HAP-1 (cell line): ENCODE results near the gene SPON1.

ENCODE experiments used
- DNase-seq, 2 experiments: peaks; one replicate each; pipeline ENCODE4 v3.0.0-alpha.2; 2016 to 2020; ENCODE audit warnings: low spot score in 2 of 2
- H3K27me3 ChIP-seq: fragments of 250-450 bp; sonication (Bioruptor Pico); 2 replicates; pipeline ENCODE4 v1.5.1; 2020; ENCODE audit warnings: low read depth, mild to moderate bottlenecking, moderate library complexity
- H3K36me3 ChIP-seq: fragments of 250-450 bp; sonication (Bioruptor Pico); replicated peaks from 2 replicates; pipeline ENCODE4 v1.5.1; 2020; ENCODE audit warnings: mild to moderate bottlenecking
- H3K4me1 ChIP-seq: fragments of 250-450 bp; sonication (Bioruptor Pico); 2 replicates; pipeline ENCODE4 v1.5.1; 2020; ENCODE audit warnings: mild to moderate bottlenecking
- H3K4me3 ChIP-seq: fragments of 250-450 bp; sonication (Bioruptor Pico); 2 replicates; pipeline ENCODE4 v1.5.1; 2020; ENCODE audit warnings: mild to moderate bottlenecking, moderate library complexity
- H3K9me3 ChIP-seq: fragments of 250-450 bp; sonication (Bioruptor Pico); 2 replicates; pipeline ENCODE4 v1.5.1; 2020; ENCODE audit warnings: mild to moderate bottlenecking, moderate library complexity
- in situ Hi-C: fragments of 300-500 bp; cut with MboI; formaldehyde crosslinking; loops from 3 replicates; pipeline ENCODE4 v1.14.3; 2020; ENCODE audit warnings: low sequenced_read_pairs, inconsistent platforms, mixed read lengths

Gene SPON1

GRCh38 chr11:14102766-14103165 is 140.2 kb downstream of the SPON1 start:
- no peak for DNase-seq
- H3K9me3 ChIP-seq = no peaks in the 10 kb centered on the region
- in situ Hi-C loops = no loop called here
- H3K4me1 ChIP-seq = no peaks in the 10 kb centered on the region
- no peaks in the 10 kb centered on the region for H3K36me3 ChIP-seq
- no peaks in the 10 kb centered on the region; the same call in 1 of the 2 replicates for H3K27me3 ChIP-seq
- no peak overlapping the region for H3K4me3 ChIP-seq

- in situ Hi-C loops = no loop called here
- Histone ChIP-seq H3K4me3 (no peak overlapping the region), H3K4me1 (no peaks in the 10 kb centered on the region), H3K36me3 (no peaks in the 10 kb centered on the region), H3K9me3 (no peaks in the 10 kb centered on the region), H3K27me3 (peaks cover 3% of the 10 kb centered on the region; the same call in 1 of the 2 replicates)
- no peak for DNase-seq
Observed at GRCh38 chr11:14105446-14105845, 142.9 kb downstream of the SPON1 start.

GRCh38 chr11:14106303-14107049 is 144.0 kb downstream of the SPON1 start:
- in situ Hi-C loops = no loop called here
- H3K36me3 ChIP-seq = no peaks in the 10 kb centered on the region
- no peaks in the 10 kb centered on the region for H3K9me3 ChIP-seq
- H3K4me1 ChIP-seq = no peaks in the 10 kb centered on the region
- H3K4me3 ChIP-seq = no peak overlapping the region
- peaks cover 3% of the 10 kb centered on the region; the same call in 1 of the 2 replicates for H3K27me3 ChIP-seq
- DNase-seq = no peak

GRCh38 chr11:14107050-14107430 is 144.5 kb downstream of the SPON1 start:
- in situ Hi-C loops = no loop called here

GRCh38 chr11:14109742-14110141 is 147.2 kb downstream of the SPON1 start:
- 0 out of 2 replicates have a peak, but pooled peaks cover 5% of the 10 kb centered on the region for H3K27me3 ChIP-seq
- no peaks in the 10 kb centered on the region for H3K9me3 ChIP-seq
- DNase-seq = no peak
- H3K4me1 ChIP-seq = no peaks in the 10 kb centered on the region
- H3K4me3 ChIP-seq = no peak overlapping the region
- H3K36me3 ChIP-seq = no peaks in the 10 kb centered on the region
- in situ Hi-C loops = no loop called here

More at GRCh38 chr11:14107050-14107430, 144.5 kb downstream of the SPON1 start:
- no peaks in the 10 kb centered on the region for H3K36me3 ChIP-seq
- DNase-seq = no peak
- H3K4me3 ChIP-seq = no peak overlapping the region
- H3K9me3 ChIP-seq = no peaks in the 10 kb centered on the region
- no peaks in the 10 kb centered on the region for H3K4me1 ChIP-seq
- H3K27me3 ChIP-seq = peaks cover 3% of the 10 kb centered on the region; the same call in 1 of the 2 replicates

GRCh38 chr11:14110629-14111028 is 148.1 kb downstream of the SPON1 start:
- Histone ChIP-seq H3K27me3 (0 out of 2 replicates have a peak, but pooled peaks cover 5% of the 10 kb centered on the region), H3K36me3 (no peaks in the 10 kb centered on the region), H3K9me3 (no peaks in the 10 kb centered on the region), H3K4me1 (no peaks in the 10 kb centered on the region), H3K4me3 (no peak overlapping the region)
- DNase-seq = no peak
- in situ Hi-C loops = no loop called here

- in situ Hi-C loops = no loop called here
- Histone ChIP-seq H3K36me3 (no peaks in the 10 kb centered on the region), H3K4me1 (no peaks in the 10 kb centered on the region), H3K9me3 (no peaks in the 10 kb centered on the region), H3K27me3 (0 out of 2 replicates have a peak, but pooled peaks cover 5% of the 10 kb centered on the region), H3K4me3 (no peak overlapping the region)
- DNase-seq = no peak
Observed at GRCh38 chr11:14111496-14111895, 149.0 kb downstream of the SPON1 start.

- H3K27me3 ChIP-seq = 0 out of 2 replicates have a peak, but pooled peaks cover 5% of the 10 kb centered on the region
Observed at GRCh38 chr11:14112721-14113120, 150.2 kb downstream of the SPON1 start.

GRCh38 chr11:14114269-14114668 is 151.7 kb downstream of the SPON1 start:
- Histone ChIP-seq H3K4me3 (no peak overlapping the region), H3K4me1 (no peaks in the 10 kb centered on the region), H3K27me3 (0 out of 2 replicates have a peak, but pooled peaks cover 2% of the 10 kb centered on the region), H3K36me3 (no peaks in the 10 kb centered on the region), H3K9me3 (no peaks in the 10 kb centered on the region)
- in situ Hi-C loops = no loop called here
- DNase-seq = no peak

More at GRCh38 chr11:14112721-14113120, 150.2 kb downstream of the SPON1 start:
- no peak for DNase-seq
- in situ Hi-C loops = no loop called here
- H3K4me1 ChIP-seq = no peaks in the 10 kb centered on the region
- no peak overlapping the region for H3K4me3 ChIP-seq
- H3K9me3 ChIP-seq = no peaks in the 10 kb centered on the region
- H3K36me3 ChIP-seq = no peaks in the 10 kb centered on the region

- H3K4me1 ChIP-seq = no peaks in the 10 kb centered on the region
- in situ Hi-C loops = no loop called here
- H3K9me3 ChIP-seq = no peaks in the 10 kb centered on the region
- no peaks in the 10 kb centered on the region for H3K36me3 ChIP-seq
- DNase-seq = no peak
- no peak overlapping the region for H3K4me3 ChIP-seq
- 0 out of 2 replicates have a peak, but pooled peaks cover 2% of the 10 kb centered on the region for H3K27me3 ChIP-seq
Observed at GRCh38 chr11:14114786-14115185, 152.3 kb downstream of the SPON1 start.

GRCh38 chr11:14117632-14118031 is 155.1 kb downstream of the SPON1 start:
- no peaks in the 10 kb centered on the region for H3K36me3 ChIP-seq
- in situ Hi-C loops = no loop called here
- no peaks in the 10 kb centered on the region for H3K9me3 ChIP-seq
- H3K4me1 ChIP-seq = no peaks in the 10 kb centered on the region
- H3K4me3 ChIP-seq = no peak overlapping the region
- DNase-seq = no peak
- no peaks in the 10 kb centered on the region for H3K27me3 ChIP-seq

- Histone ChIP-seq H3K27me3 (no peaks in the 10 kb centered on the region), H3K36me3 (no peaks in the 10 kb centered on the region), H3K4me3 (no peak overlapping the region), H3K4me1 (no peaks in the 10 kb centered on the region), H3K9me3 (no peaks in the 10 kb centered on the region)
- no peak for DNase-seq
- in situ Hi-C loops = no loop called here
Observed at GRCh38 chr11:14118072-14118471, 155.5 kb downstream of the SPON1 start.

- Histone ChIP-seq H3K4me3 (no peak overlapping the region), H3K36me3 (no peaks in the 10 kb centered on the region), H3K4me1 (no peaks in the 10 kb centered on the region), H3K9me3 (no peaks in the 10 kb centered on the region), H3K27me3 (no peaks in the 10 kb centered on the region)
- in situ Hi-C loops = no loop called here
- no peak for DNase-seq
Observed at GRCh38 chr11:14119357-14119756, 156.8 kb downstream of the SPON1 start.

GRCh38 chr11:14124350-14124749 is 161.8 kb downstream of the SPON1 start:
- no peaks in the 10 kb centered on the region for H3K36me3 ChIP-seq
- H3K4me1 ChIP-seq = no peaks in the 10 kb centered on the region
- no peak for DNase-seq
- no peak overlapping the region for H3K4me3 ChIP-seq
- in situ Hi-C loops = no loop called here
- H3K9me3 ChIP-seq = no peaks in the 10 kb centered on the region
- H3K27me3 ChIP-seq = no peaks in the 10 kb centered on the region
